Mesenchymal stem cell (in vitro differentiated cells and primary cell): Measurements from ENCODE around the gene OR10G6.

Experiments
- DNase-seq: peaks from one replicate; pipeline ENCODE4 v3.0.0-alpha.2; 2013
- H2AFZ ChIP-seq: one replicate; pipeline ENCODE4 v1.6.1; 2013; ENCODE audit warnings: low read depth, mild to moderate bottlenecking, control low read depth, inconsistent platforms, low read length, moderate library complexity
- H2AK5ac ChIP-seq: 2 replicates; pipeline ENCODE4 v1.6.1; 2013; ENCODE audit warnings: low read length, moderate library complexity, mild to moderate bottlenecking, inconsistent platforms; ENCODE audit not compliant: severe bottlenecking
- H2BK120ac ChIP-seq: one replicate; pipeline ENCODE4 v1.6.1; 2013; ENCODE audit warnings: low read depth, mild to moderate bottlenecking, inconsistent platforms, low read length, moderate library complexity
- H2BK12ac ChIP-seq, 2 experiments: one replicate each; pipeline ENCODE4 v1.6.1; 2013; ENCODE audit warnings: inconsistent platforms in 2 of 2, low read length in 2 of 2, mild to moderate bottlenecking in 2 of 2, moderate library complexity in 2 of 2, control low read depth in 1 of 2
- H2BK15ac ChIP-seq: one replicate; pipeline ENCODE4 v1.6.1; 2013; ENCODE audit warnings: mild to moderate bottlenecking, low read depth, inconsistent platforms; ENCODE audit not compliant: poor library complexity, severe bottlenecking
- H2BK5ac ChIP-seq: 2 replicates; pipeline ENCODE4 v1.6.1; 2013; ENCODE audit warnings: low read depth, mild to moderate bottlenecking, low read length, control low read depth, inconsistent platforms; ENCODE audit not compliant: poor library complexity, severe bottlenecking
- H3K14ac ChIP-seq, 2 experiments: one replicate each; pipeline ENCODE4 v1.6.1; 2013; ENCODE audit warnings: inconsistent platforms in 2 of 2, low read length in 2 of 2, control low read depth in 1 of 2, mild to moderate bottlenecking in 1 of 2, moderate library complexity in 1 of 2
- H3K18ac ChIP-seq, 2 experiments: one replicate each; pipeline ENCODE4 v1.6.1; 2013; ENCODE audit warnings: inconsistent platforms in 2 of 2, low read length in 2 of 2, control low read depth in 1 of 2, low read depth in 1 of 2, mild to moderate bottlenecking in 1 of 2
- H3K23ac ChIP-seq, 2 experiments: one replicate each; pipeline ENCODE4 v1.6.1; 2013; ENCODE audit warnings: inconsistent platforms in 2 of 2, low read length in 2 of 2, mild to moderate bottlenecking in 2 of 2, moderate library complexity in 2 of 2, control low read depth in 1 of 2
- H3K27ac ChIP-seq: 2 replicates; pipeline ENCODE4 v1.5.1; 2013; ENCODE audit warnings: mild to moderate bottlenecking, moderate library complexity, low read length, control low read depth, inconsistent platforms; ENCODE audit not compliant: poor library complexity, severe bottlenecking
- H3K27me3 ChIP-seq, 2 experiments: 2 replicates each; pipeline versions ENCODE4 v1.6.1 to v1.7.0; 2013; ENCODE audit warnings: low read length in 2 of 2, mild to moderate bottlenecking in 2 of 2, moderate library complexity in 2 of 2, control low read depth in 1 of 2, inconsistent platforms in 1 of 2; ENCODE audit not compliant: control insufficient read depth in 1 of 2, insufficient read depth in 1 of 2
- H3K36me3 ChIP-seq, 2 experiments: 2 replicates each; pipeline versions ENCODE4 v1.6.1 to v1.7.0; 2013; ENCODE audit warnings: low read length in 2 of 2, control low read depth in 1 of 2, inconsistent platforms in 1 of 2, low read depth in 1 of 2, mild to moderate bottlenecking in 1 of 2; ENCODE audit not compliant: insufficient read depth in 2 of 2, control insufficient read depth in 1 of 2
- H3K4ac ChIP-seq, 2 experiments: one replicate each; pipeline ENCODE4 v1.6.1; 2013; ENCODE audit warnings: inconsistent platforms in 2 of 2, low read length in 2 of 2, mild to moderate bottlenecking in 2 of 2, moderate library complexity in 2 of 2, control low read depth in 1 of 2, low read depth in 1 of 2
- H3K4me1 ChIP-seq: 2 replicates; pipeline ENCODE4 v1.6.1; 2013; ENCODE audit warnings: low read depth, low read length, control low read depth; ENCODE audit not compliant: control insufficient read depth, insufficient read depth
- H3K4me2 ChIP-seq: 2 replicates; pipeline ENCODE4 v1.6.1; 2013; ENCODE audit warnings: low read length, mild to moderate bottlenecking, inconsistent platforms; ENCODE audit not compliant: poor library complexity, severe bottlenecking
- H3K4me3 ChIP-seq, 2 experiments: 2 replicates each; pipeline versions ENCODE4 v1.5.1 to v1.7.0; 2013; ENCODE audit warnings: low read length in 2 of 2, mild to moderate bottlenecking in 2 of 2, control low read depth in 1 of 2, low read depth in 1 of 2; ENCODE audit not compliant: insufficient read depth in 1 of 2
- H3K79me1 ChIP-seq: replicated peaks from 2 replicates; pipeline ENCODE4 v1.6.1; 2013; ENCODE audit warnings: mild to moderate bottlenecking, control low read depth, low read length, inconsistent platforms; ENCODE audit not compliant: poor library complexity, severe bottlenecking
- H3K9ac ChIP-seq: 2 replicates; pipeline ENCODE4 v1.7.0; 2013; ENCODE audit warnings: mild to moderate bottlenecking, low read length, moderate library complexity
- H3K9me3 ChIP-seq: 2 replicates; pipeline ENCODE4 v1.7.0; 2013; ENCODE audit warnings: mild to moderate bottlenecking, low read length; ENCODE audit not compliant: control insufficient read depth
- H4K8ac ChIP-seq: one replicate; pipeline ENCODE4 v1.6.1; 2013; ENCODE audit warnings: inconsistent platforms, mild to moderate bottlenecking, low read length, moderate library complexity
- H4K91ac ChIP-seq: one replicate; pipeline ENCODE4 v1.6.1; 2013; ENCODE audit warnings: mild to moderate bottlenecking, low read length, inconsistent platforms
- WGBS: methylation state at CpG from one replicate; pipeline ENCODE4 v1.1.7; 2013; ENCODE audit warnings: mixed read lengths; 5-methylcytosine and 5-hydroxymethylcytosine counted together

The OR10G6 gene

GRCh38 chr11:123979311-123979710 lies 15.7 kb downstream of the OR10G6 start:
- Histone ChIP-seq H2AK5ac (no peak overlapping the region), H3K79me1 (no peaks in the 10 kb centered on the region), H3K9me3 (peaks cover 4% of the 10 kb centered on the region), H3K27me3 (no peaks in the 10 kb centered on the region), H2BK15ac (no peak overlapping the region), H3K27ac (no peak overlapping the region), H3K9ac (no peak overlapping the region), H4K8ac (no peak overlapping the region), H3K14ac (peak overlapping the region in 1 of 2 experiments; percentile 61), H2BK12ac (no peak overlapping the region), H2AFZ (no peak overlapping the region), H3K36me3 (no peaks in the 10 kb centered on the region), H3K4me1 (no peaks in the 10 kb centered on the region), H4K91ac (no peak overlapping the region), H3K4me3 (no peak overlapping the region), H3K4ac (no peak overlapping the region), H3K23ac (no peak overlapping the region), H3K4me2 (no peak overlapping the region), H2BK5ac (no peak overlapping the region), H3K18ac (no peak overlapping the region), H2BK120ac (no peak overlapping the region)
- WGBS, result 86% methylated on average over 4 of the region's 5 CpGs
- DNase-seq, result no peak

GRCh38 chr11:123977731-123978347 lies 17.1 kb downstream of the OR10G6 start, which contains the start of gene OR10S1:
OR10S1 (minus strand) TSS chr11:123977781; CDS start chr11:123977664, 117 bp downstream.
- H3K4me3 ChIP-seq, result no peak within 1 kb of the TSS
- H4K91ac ChIP-seq, result no peak within 1 kb of the TSS
- DNase-seq, result no peak
- no peaks in the 10 kb centered on the region for H3K9me3 ChIP-seq
- H3K4me1 ChIP-seq, result no peaks in the 10 kb centered on the region
- H3K9ac ChIP-seq, result no peak within 1 kb of the TSS
- H2AFZ ChIP-seq, result no peak within 1 kb of the TSS
- no peak within 1 kb of the TSS for H2BK5ac ChIP-seq
- H3K4me2 ChIP-seq, result no peak within 1 kb of the TSS
- H3K4ac ChIP-seq, result no peak within 1 kb of the TSS
- H3K27me3 ChIP-seq, result no peaks in the 10 kb centered on the region
- no peak within 1 kb of the TSS for H4K8ac ChIP-seq
- H3K18ac ChIP-seq, result no peak within 1 kb of the TSS
- no peaks in the 10 kb centered on the region for H3K79me1 ChIP-seq
- no peak within 1 kb of the TSS for H2BK15ac ChIP-seq
- H3K23ac ChIP-seq, result no peak within 1 kb of the TSS
- H3K27ac ChIP-seq, result no peak within 1 kb of the TSS
- no peak within 1 kb of the TSS for H2BK12ac ChIP-seq
- H3K36me3 ChIP-seq, result no peaks in the 10 kb centered on the region
- H2AK5ac ChIP-seq, result no peak within 1 kb of the TSS
- peak within 1 kb of the TSS in 1 of 2 experiments; percentile 22 for H3K14ac ChIP-seq
- H2BK120ac ChIP-seq, result no peak within 1 kb of the TSS

DNA sequence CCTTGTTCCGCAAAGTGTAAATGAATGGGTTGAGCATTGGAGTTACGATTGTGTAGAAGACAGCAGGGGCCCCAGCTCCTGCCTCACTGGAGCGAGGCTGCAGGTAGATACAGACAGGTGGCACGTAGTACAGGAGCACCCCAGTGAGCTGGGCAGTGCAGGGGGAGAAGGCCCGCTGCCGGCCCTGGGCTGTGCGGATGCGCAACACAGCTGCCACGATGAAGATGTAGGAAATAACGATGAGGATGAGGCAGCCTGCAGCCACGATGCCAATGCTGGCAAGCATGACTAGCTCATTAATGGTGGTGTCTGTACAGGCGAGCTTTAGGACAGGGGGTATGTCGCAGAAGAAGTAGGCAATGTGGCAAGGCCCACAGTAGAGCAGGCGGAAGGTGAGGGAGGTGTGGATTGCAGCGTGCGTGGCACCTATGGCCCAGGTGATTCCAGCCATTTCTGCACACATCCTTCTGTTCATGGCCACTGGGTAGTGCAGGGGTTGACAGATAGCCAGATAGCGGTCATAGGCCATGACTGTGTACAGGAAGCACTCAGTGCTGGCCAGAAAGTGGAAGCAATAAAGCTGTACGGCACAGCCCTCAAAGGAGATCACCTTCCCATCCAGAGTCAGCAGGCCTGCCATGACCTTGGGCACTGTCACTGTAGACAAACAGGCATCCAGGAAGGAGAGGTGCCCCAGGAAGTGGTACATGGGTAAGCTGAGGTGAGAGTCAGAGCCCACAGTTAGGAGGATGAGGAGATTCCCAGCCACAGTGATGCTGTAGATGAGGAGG lies 18.0 kb downstream of the OR10G6 start:
- Histone ChIP-seq H3K4me2 (no peak overlapping the region), H4K91ac (no peak overlapping the region), H2BK120ac (no peak overlapping the region), H3K4me1 (no peaks in the 10 kb centered on the region), H3K14ac (peak overlapping the region in 1 of 2 experiments; percentile 22), H3K18ac (no peak overlapping the region), H2AK5ac (no peak overlapping the region), H3K9me3 (no peaks in the 10 kb centered on the region), H2BK12ac (no peak overlapping the region), H3K36me3 (no peaks in the 10 kb centered on the region), H4K8ac (no peak overlapping the region), H2BK5ac (no peak overlapping the region), H3K27ac (no peak overlapping the region), H3K79me1 (no peaks in the 10 kb centered on the region), H3K23ac (no peak overlapping the region), H2AFZ (no peak overlapping the region), H3K27me3 (no peaks in the 10 kb centered on the region), H3K9ac (no peak overlapping the region), H3K4ac (no peak overlapping the region), H3K4me3 (no peak overlapping the region), H2BK15ac (no peak overlapping the region)
- DNase-seq, result no peak
- 86% methylated on average over 18 of the region's 18 CpGs for WGBS

DNA sequence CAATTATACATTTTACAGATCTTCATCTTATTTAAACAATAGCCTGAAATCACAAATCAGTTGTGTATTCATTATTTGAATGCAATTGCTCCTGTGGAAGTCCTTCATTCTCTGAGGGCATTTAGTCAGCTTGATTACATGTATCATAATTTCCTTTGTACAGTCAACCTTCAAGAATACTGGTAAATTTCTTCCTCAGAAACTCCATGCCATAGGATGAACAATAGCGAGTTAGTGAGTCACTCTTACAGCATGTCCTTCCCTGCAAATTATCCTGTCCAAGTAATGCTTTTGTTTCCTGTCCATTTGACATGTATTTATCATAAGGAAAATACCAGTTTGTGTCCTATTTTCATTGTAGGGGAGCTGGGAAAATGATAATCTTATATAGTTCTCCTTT lies 21.1 kb downstream of the OR10G6 start:
- Histone ChIP-seq H3K4me2 (no peak overlapping the region), H2AK5ac (no peak overlapping the region), H2BK5ac (no peak overlapping the region), H3K4me3 (no peak overlapping the region), H2BK120ac (no peak overlapping the region), H3K4me1 (no peaks in the 10 kb centered on the region), H3K23ac (no peak overlapping the region), H3K27ac (no peak overlapping the region), H3K27me3 (no peaks in the 10 kb centered on the region), H2BK12ac (no peak overlapping the region), H3K9ac (no peak overlapping the region), H3K18ac (no peak overlapping the region), H3K79me1 (no peaks in the 10 kb centered on the region), H4K8ac (no peak overlapping the region), H3K4ac (no peak overlapping the region), H2BK15ac (no peak overlapping the region), H2AFZ (no peak overlapping the region), H4K91ac (no peak overlapping the region), H3K36me3 (no peaks in the 10 kb centered on the region), H3K14ac (no peak overlapping the region), H3K9me3 (peaks cover 11% of the 10 kb centered on the region)
- DNase-seq, result peak; percentile 5
- 11% methylated on average over 1 of the region's 1 CpG for WGBS
